ENCODE results near the gene MSMB. TPM values are rescaled to one million over a fixed set of nuclear protein-coding genes. Genes with fewer than 3 reads are reported as not detected.

The MSMB gene
- total RNA-seq, 4 donors from 2014 or later = not detected

GRCh38 chr10:46040004-46040403 is 6.1 kb downstream of the MSMB start:
- no peaks in the 10 kb centered on the region for H3K36me3 ChIP-seq
- DNase-seq = peak; percentile 36
- H3K4me3 ChIP-seq (replicated peaks in 1 of 3) = no peak overlapping the region
- H3K4me1 ChIP-seq = no peaks in the 10 kb centered on the region
- H3K9me3 ChIP-seq = no peaks in the 10 kb centered on the region
- intact Hi-C loops (cut with DNase I) = no loop called here
- 50 to 51% methylated on average over 3 of the region's 3 CpGs for WGBS, 2 donors
- no peak overlapping the region for H3K27ac ChIP-seq
- TF ChIP-seq CTCF (IDR thresholded peaks at IDR 0.05) (no peak), POLR2A (IDR thresholded peaks at IDR 0.05) (no peak)
- no peaks in the 10 kb centered on the region for H3K27me3 ChIP-seq

- Histone ChIP-seq H3K27me3 (no peaks in the 10 kb centered on the region), H3K4me3 (replicated peaks in 1 of 3) (no peak overlapping the region), H3K36me3 (no peaks in the 10 kb centered on the region), H3K27ac (no peak overlapping the region), H3K9me3 (no peaks in the 10 kb centered on the region), H3K4me1 (no peaks in the 10 kb centered on the region)
- TF ChIP-seq CTCF (IDR thresholded peaks at IDR 0.05) = no peak
- TF ChIP-seq POLR2A (IDR thresholded peaks at IDR 0.05) = no peak
- 81 to 83% methylated on average over 8 of the region's 8 CpGs for WGBS, 2 donors
- no peak for DNase-seq
- intact Hi-C loops (cut with DNase I) = no loop called here
Measured at GRCh38 chr10:46037107-46037825, 8.8 kb downstream of the MSMB start.

GRCh38 chr10:46035923-46036849 is 9.9 kb downstream of the MSMB start:
- H3K9me3 ChIP-seq = no peaks in the 10 kb centered on the region
- no peak for TF ChIP-seq POLR2A (IDR thresholded peaks at IDR 0.05)
- no peak for TF ChIP-seq CTCF (IDR thresholded peaks at IDR 0.05)
- WGBS, 2 donors = 65 to 72% methylated on average over 8 of the region's 8 CpGs
- intact Hi-C loops (cut with DNase I) = no loop called here
- no peak overlapping the region for H3K4me3 ChIP-seq (replicated peaks in 1 of 3)
- no peak for DNase-seq
- no peaks in the 10 kb centered on the region for H3K27me3 ChIP-seq
- H3K36me3 ChIP-seq = no peaks in the 10 kb centered on the region
- H3K27ac ChIP-seq = no peak overlapping the region
- H3K4me1 ChIP-seq = peaks cover 0 to 3% of the 10 kb centered on the region in 2 donors

- Histone ChIP-seq H3K9me3 (no peaks in the 10 kb centered on the region), H3K36me3 (no peaks in the 10 kb centered on the region), H3K4me3 (replicated peaks in 1 of 3) (no peak overlapping the region), H3K27ac (no peak overlapping the region), H3K4me1 (peaks cover 14 to 18% of the 10 kb centered on the region in 2 donors), H3K27me3 (no peaks in the 10 kb centered on the region)
- no peak for DNase-seq
- intact Hi-C loops (cut with DNase I) = no loop called here
- TF ChIP-seq CTCF (IDR thresholded peaks at IDR 0.05) (no peak), POLR2A (IDR thresholded peaks at IDR 0.05) (no peak)
Measured at GRCh38 chr10:46033602-46034011, 12.5 kb downstream of the MSMB start.
